Hematopoietic multipotent progenitor cell treated with erythropoietin and hydrocortisone succinate and interleukin-3 and kit ligand, for 4 days (in vitro differentiated cells): ENCODE data around the gene ANAPC1.
A peak's percentile ranks its signal among the peaks of the same experiment; 100 is the strongest.
"Not testable (repeated sequence)": the region's sequence is repeated elsewhere in the genome, so short reads cannot be mapped to it uniquely, and the experiment has no call there.

Experiments
- DNase-seq: peaks from one replicate; pipeline ENCODE4 v3.0.0-alpha.2; 2015

ANAPC1 gene

DNA sequence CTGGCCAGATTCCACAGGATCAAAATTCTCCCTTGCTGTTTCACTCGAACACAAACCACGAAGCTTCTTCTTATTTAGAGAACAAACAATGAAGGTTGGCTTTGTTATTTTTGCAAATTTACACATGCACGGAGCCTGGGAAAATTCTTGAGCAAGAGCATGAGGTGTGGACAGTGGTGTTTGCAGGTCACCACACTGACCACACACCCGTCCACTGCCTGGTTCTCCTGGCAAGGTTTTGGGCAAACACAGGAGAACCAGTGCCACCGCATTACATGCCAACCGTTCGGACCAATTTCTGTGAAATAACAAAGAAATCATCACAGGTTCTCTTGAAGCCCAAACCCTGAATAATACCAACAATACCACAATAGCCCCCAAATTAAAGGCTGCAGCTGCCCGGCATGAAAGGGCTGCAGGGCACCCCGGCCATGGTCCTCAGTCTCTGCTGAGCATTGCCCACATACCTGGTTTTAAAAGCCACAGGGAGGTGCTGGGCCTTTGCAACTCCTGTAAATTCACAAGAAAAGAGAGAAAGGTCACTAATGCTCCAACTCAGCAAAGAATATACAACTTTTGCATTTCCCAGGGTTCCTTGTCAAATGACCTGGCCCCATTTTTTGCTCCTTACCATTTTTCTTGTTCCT lies 154.1 kb downstream of the ANAPC1 start:
- not testable (repeated sequence) for DNase-seq

DNA sequence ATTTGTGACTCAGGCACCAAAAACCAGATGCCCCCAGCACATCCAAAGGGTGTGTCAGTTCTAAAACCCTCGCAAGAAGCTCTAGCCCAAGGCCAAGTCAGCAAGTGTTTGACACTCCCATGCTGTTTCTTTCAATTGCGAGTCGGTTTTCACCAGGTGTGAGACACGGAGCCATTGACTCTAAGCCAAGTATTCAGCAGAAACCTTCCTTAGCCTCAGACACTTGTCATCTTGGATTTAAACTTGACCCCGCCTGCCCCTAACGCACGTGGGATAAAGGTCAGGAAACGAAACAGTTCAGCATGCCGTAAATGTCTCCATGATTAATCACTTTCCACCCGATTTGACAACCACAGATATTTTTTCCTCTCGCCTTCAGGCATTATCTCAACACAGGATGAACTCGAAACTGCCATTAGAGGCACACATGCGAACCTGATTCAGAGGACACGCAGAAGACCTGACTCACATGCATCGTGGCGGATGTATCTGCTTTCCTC lies 156.3 kb downstream of the ANAPC1 start:
- DNase-seq: not testable (repeated sequence)

DNA sequence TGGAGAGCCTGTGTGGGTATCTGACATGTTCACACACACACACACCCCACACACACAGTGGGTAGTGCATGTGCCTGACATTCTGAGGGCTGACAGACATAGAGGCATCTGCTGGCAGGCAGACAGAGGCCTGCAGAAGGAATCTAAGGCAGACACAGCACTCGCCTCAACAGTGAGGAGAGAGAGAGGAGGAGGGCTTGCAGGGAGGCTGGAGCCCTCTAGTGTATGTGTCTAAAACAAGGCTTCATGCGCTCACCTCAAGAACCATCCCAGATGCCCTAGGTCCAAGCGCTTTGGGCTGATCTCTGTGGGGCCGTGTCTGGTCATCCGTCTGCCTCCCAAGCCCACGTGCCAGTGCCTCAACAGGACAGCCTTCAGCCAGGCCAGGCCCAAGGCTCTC lies 158.3 kb downstream of the ANAPC1 start:
- DNase-seq: peak; percentile 63

DNA sequence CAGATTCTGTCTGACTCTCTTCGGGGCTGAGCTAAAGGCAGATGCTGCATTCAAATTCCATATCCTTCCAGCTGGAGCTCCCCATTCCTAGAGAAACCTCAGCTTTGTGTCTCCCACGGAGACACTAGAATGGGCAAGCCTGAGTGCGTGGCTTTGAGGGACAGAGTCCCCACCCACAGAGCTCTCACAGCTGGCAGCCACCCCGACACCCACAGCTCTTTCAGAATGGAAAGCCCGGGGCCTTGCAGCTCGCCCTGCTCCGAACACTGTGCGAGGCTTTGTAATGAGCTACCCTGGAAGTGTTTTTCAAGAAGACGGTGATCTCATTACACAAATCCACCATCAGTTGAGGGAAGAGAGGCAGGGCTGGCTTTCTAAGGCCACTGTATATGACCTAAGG lies 164.4 kb downstream of the ANAPC1 start:
- DNase-seq: not testable (repeated sequence)
